Cardiac muscle cell (in vitro differentiated cells and primary cell): Measurements from ENCODE around the gene ALOX5. TPM values are rescaled to one million over a fixed set of nuclear protein-coding genes. Genes with fewer than 3 reads are reported as not detected.
"Not testable (repeated sequence)": the region's sequence is repeated elsewhere in the genome, so short reads cannot be mapped to it uniquely, and the experiment has no call there.

Source experiments
- DNase-seq, 2 donors: peaks; one replicate each; pipeline versions ENCODE4 v3.0.0 to v3.0.0-alpha.2; 2010 to 2017; ENCODE audit warnings: low read depth in 1 of 2, low spot score in 1 of 2
- H3K27ac ChIP-seq: fragments of 200-600 bp; sonication (generic); 2 replicates; pipeline ENCODE4 v1.5.1; 2016
- H3K27me3 ChIP-seq: fragments of 200-600 bp; sonication (generic); 2 replicates; pipeline ENCODE4 v1.6.0; 2016; ENCODE audit warnings: control low read depth
- H3K36me3 ChIP-seq: fragments of 200-600 bp; sonication (generic); 2 replicates; pipeline ENCODE4 v1.5.1; 2016; ENCODE audit warnings: control low read depth
- H3K4me1 ChIP-seq: fragments of 200-600 bp; sonication (generic); 2 replicates; pipeline ENCODE4 v1.8.1; 2017; ENCODE audit warnings: low read depth, mild to moderate bottlenecking, mixed run types
- H3K4me3 ChIP-seq: fragments of 200-600 bp; sonication (generic); 2 replicates; pipeline ENCODE4 v1.5.1; 2016; ENCODE audit warnings: mild to moderate bottlenecking
- H3K9me3 ChIP-seq: fragments of 200-600 bp; sonication (generic); 2 replicates; pipeline ENCODE4 v1.5.1; 2017; ENCODE audit warnings: low read depth, mild to moderate bottlenecking, control low read depth
- CTCF ChIP-seq: IDR thresholded peaks from 2 replicates; pipeline ENCODE4 v1.5.1; 2012; ENCODE audit warnings: low read depth, mild to moderate bottlenecking, low read length
- polyA plus RNA-seq: library from polyadenylated mRNA; unstranded; fragments of >200 nt; fragmentation: Nextera tagmentation; extraction: Ambion mirVana; gene quantifications from 2 replicates; pipeline ENCODE4 v1.2.1, GENCODE V29; 2016
- total RNA-seq: library from RNA; depleted of rRNA; stranded (reverse); fragments of >200 nt; gene quantifications from 2 replicates; pipeline ENCODE4 v1.2.3, GENCODE V29; 2016

The ALOX5 gene
- total and polyA plus RNA-seq, 2 experiments from 2014 or later: 0.06 to 0.48 TPM

- TF ChIP-seq CTCF: no peak
- Histone ChIP-seq H3K36me3 (no peaks in the 10 kb centered on the region), H3K27ac (no peak overlapping the region), H3K27me3 (no peaks in the 10 kb centered on the region), H3K4me1 (no peaks in the 10 kb centered on the region), H3K4me3 (no peak overlapping the region), H3K9me3 (no peaks in the 10 kb centered on the region)
- DNase-seq: no peak
Measured at GRCh38 chr10:45386657-45387056, 12.6 kb downstream of the ALOX5 start.

- DNase-seq: no peak
- no peaks in the 10 kb centered on the region for H3K27me3 ChIP-seq
- H3K4me3 ChIP-seq: no peak overlapping the region
- no peaks in the 10 kb centered on the region for H3K4me1 ChIP-seq
- no peaks in the 10 kb centered on the region for H3K36me3 ChIP-seq
- H3K9me3 ChIP-seq: no peaks in the 10 kb centered on the region
- H3K27ac ChIP-seq: no peak overlapping the region
- no peak for TF ChIP-seq CTCF
Measured at GRCh38 chr10:45387096-45387893, 13.3 kb downstream of the ALOX5 start.

- not testable (repeated sequence) for DNase-seq, H3K9me3 ChIP-seq, H3K4me1 ChIP-seq, H3K36me3 ChIP-seq, H3K27ac ChIP-seq, H3K4me3 ChIP-seq, H3K27me3 ChIP-seq
Measured at GRCh38 chr10:45389671-45390070, 15.7 kb downstream of the ALOX5 start.

- H3K9me3 ChIP-seq, H3K27me3 ChIP-seq, H3K4me1 ChIP-seq, H3K36me3 ChIP-seq, H3K27ac ChIP-seq, H3K4me3 ChIP-seq, DNase-seq: not testable (repeated sequence)
Measured at GRCh38 chr10:45391636-45392035, 17.6 kb downstream of the ALOX5 start.

GRCh38 chr10:45395554-45395953 lies 21.5 kb downstream of the ALOX5 start:
- no peak for TF ChIP-seq CTCF
- no peaks in the 10 kb centered on the region for H3K27me3 ChIP-seq

GRCh38 chr10:45398595-45398994 lies 24.6 kb downstream of the ALOX5 start:
- no peak overlapping the region for H3K4me3 ChIP-seq
- H3K4me1 ChIP-seq: no peaks in the 10 kb centered on the region
- H3K27me3 ChIP-seq: no peaks in the 10 kb centered on the region
- H3K36me3 ChIP-seq: no peaks in the 10 kb centered on the region
- no peak for DNase-seq
- no peak for TF ChIP-seq CTCF
- H3K27ac ChIP-seq: no peak overlapping the region
- H3K9me3 ChIP-seq: no peaks in the 10 kb centered on the region

More at GRCh38 chr10:45395554-45395953, 21.5 kb downstream of the ALOX5 start:
- no peaks in the 10 kb centered on the region for H3K4me1 ChIP-seq
- no peak overlapping the region for H3K4me3 ChIP-seq
- no peaks in the 10 kb centered on the region for H3K9me3 ChIP-seq
- no peak overlapping the region for H3K27ac ChIP-seq
- H3K36me3 ChIP-seq: no peaks in the 10 kb centered on the region
- no peak for DNase-seq
